ENCODE data around the gene INPP4B. TPM values are rescaled to one million over a fixed set of nuclear protein-coding genes. Genes with fewer than 3 reads are reported as not detected.

Gene INPP4B
- total and polyA plus RNA-seq, 9 donors = 1.7 to 14.7 (median 10.7) TPM

GRCh38 chr4:142265946-142266345 lies 580.2 kb downstream of the INPP4B start:
- H3K27ac ChIP-seq = no peak overlapping the region
- H3K27me3 ChIP-seq = no peaks in the 10 kb centered on the region
- TF ChIP-seq EP300 (IDR thresholded peaks at IDR 0.05) (no peak), POLR2A (IDR thresholded peaks at IDR 0.05) (no peak), CTCF (IDR thresholded peaks at IDR 0.05) (no peak)
- no peaks in the 10 kb centered on the region for H3K9me3 ChIP-seq
- DNase-seq = no peak
- H3K4me1 ChIP-seq (ENCODE audit: insufficient read depth) = peaks cover 2% of the 10 kb centered on the region
- intact Hi-C loops (cut with DNase I) = no loop called here
- 95 to 99% (median 98%) methylated on average over 2 of the region's 2 CpGs for WGBS, 3 donors
- H3K36me3 ChIP-seq = no peaks in the 10 kb centered on the region
- H3K4me3 ChIP-seq = no peak overlapping the region

GRCh38 chr4:142265536-142265935 lies 580.6 kb downstream of the INPP4B start:
- intact Hi-C loops (cut with DNase I) = no loop called here
- peaks cover 2% of the 10 kb centered on the region for H3K4me1 ChIP-seq (ENCODE audit: insufficient read depth)
- no peaks in the 10 kb centered on the region for H3K9me3 ChIP-seq
- H3K36me3 ChIP-seq = no peaks in the 10 kb centered on the region
- no peak for DNase-seq
- WGBS, 3 donors = 67 to 72% (median 70%) methylated on average over 3 of the region's 3 CpGs
- no peaks in the 10 kb centered on the region for H3K27me3 ChIP-seq
- no peak overlapping the region for H3K27ac ChIP-seq
- TF ChIP-seq CTCF (IDR thresholded peaks at IDR 0.05) (no peak), EP300 (IDR thresholded peaks at IDR 0.05) (no peak), POLR2A (IDR thresholded peaks at IDR 0.05) (no peak)
- no peak overlapping the region for H3K4me3 ChIP-seq

GRCh38 chr4:142264961-142265360 lies 581.1 kb downstream of the INPP4B start:
- TF ChIP-seq CTCF (IDR thresholded peaks at IDR 0.05) (no peak), EP300 (IDR thresholded peaks at IDR 0.05) (no peak), POLR2A (IDR thresholded peaks at IDR 0.05) (no peak)
- no peaks in the 10 kb centered on the region for H3K9me3 ChIP-seq
- WGBS, 3 donors = 69 to 83% (median 74%) methylated on average over 2 of the region's 2 CpGs
- intact Hi-C loops (cut with DNase I) = no loop called here
- no peak for DNase-seq
- no peaks in the 10 kb centered on the region for H3K27me3 ChIP-seq
- no peak overlapping the region for H3K27ac ChIP-seq
- no peaks in the 10 kb centered on the region for H3K36me3 ChIP-seq
- H3K4me3 ChIP-seq = no peak overlapping the region
- peaks cover 2% of the 10 kb centered on the region for H3K4me1 ChIP-seq (ENCODE audit: insufficient read depth)

- Histone ChIP-seq H3K9me3 (no peaks in the 10 kb centered on the region), H3K4me3 (no peak overlapping the region), H3K36me3 (no peaks in the 10 kb centered on the region), H3K4me1 (ENCODE audit: insufficient read depth) (peaks cover 2% of the 10 kb centered on the region), H3K27ac (no peak overlapping the region), H3K27me3 (no peaks in the 10 kb centered on the region)
- no peak for DNase-seq
- 63 to 78% (median 69%) methylated on average over 2 of the region's 2 CpGs for WGBS, 3 donors
- intact Hi-C loops (cut with DNase I) = no loop called here
- TF ChIP-seq POLR2A (IDR thresholded peaks at IDR 0.05) (no peak), CTCF (IDR thresholded peaks at IDR 0.05) (no peak)
These were observed 583.1 kb downstream of the INPP4B start for GRCh38 chr4:142262956-142263355.

- TF ChIP-seq EP300 (IDR thresholded peaks at IDR 0.05) (no peak), POLR2A (IDR thresholded peaks at IDR 0.05) (no peak), CTCF (IDR thresholded peaks at IDR 0.05) (no peak)
- no peak for DNase-seq
- no peaks in the 10 kb centered on the region for H3K4me1 ChIP-seq (ENCODE audit: insufficient read depth)
- intact Hi-C loops (cut with DNase I) = no loop called here
- H3K27ac ChIP-seq = no peak overlapping the region
- 63 to 83% (median 74%) methylated on average over 1 of the region's 1 CpG for WGBS, 3 donors
- no peaks in the 10 kb centered on the region for H3K27me3 ChIP-seq
- no peak overlapping the region for H3K4me3 ChIP-seq
- H3K36me3 ChIP-seq = no peaks in the 10 kb centered on the region
- H3K9me3 ChIP-seq = no peaks in the 10 kb centered on the region
These were observed 597.2 kb downstream of the INPP4B start for GRCh38 chr4:142248946-142249345.

Data from ovary (tissue), 9 donors.